Measurements from ENCODE around the gene BMP2K. TPM values are rescaled to one million over a fixed set of nuclear protein-coding genes. Genes with fewer than 3 reads are reported as not detected.

Gene BMP2K
- total RNA-seq, 3 donors from 2014 or later (not counting 1 experiment from before 2014, with no cell fraction given) = 10.1 to 13.5 (median 11.7) TPM

DNA sequence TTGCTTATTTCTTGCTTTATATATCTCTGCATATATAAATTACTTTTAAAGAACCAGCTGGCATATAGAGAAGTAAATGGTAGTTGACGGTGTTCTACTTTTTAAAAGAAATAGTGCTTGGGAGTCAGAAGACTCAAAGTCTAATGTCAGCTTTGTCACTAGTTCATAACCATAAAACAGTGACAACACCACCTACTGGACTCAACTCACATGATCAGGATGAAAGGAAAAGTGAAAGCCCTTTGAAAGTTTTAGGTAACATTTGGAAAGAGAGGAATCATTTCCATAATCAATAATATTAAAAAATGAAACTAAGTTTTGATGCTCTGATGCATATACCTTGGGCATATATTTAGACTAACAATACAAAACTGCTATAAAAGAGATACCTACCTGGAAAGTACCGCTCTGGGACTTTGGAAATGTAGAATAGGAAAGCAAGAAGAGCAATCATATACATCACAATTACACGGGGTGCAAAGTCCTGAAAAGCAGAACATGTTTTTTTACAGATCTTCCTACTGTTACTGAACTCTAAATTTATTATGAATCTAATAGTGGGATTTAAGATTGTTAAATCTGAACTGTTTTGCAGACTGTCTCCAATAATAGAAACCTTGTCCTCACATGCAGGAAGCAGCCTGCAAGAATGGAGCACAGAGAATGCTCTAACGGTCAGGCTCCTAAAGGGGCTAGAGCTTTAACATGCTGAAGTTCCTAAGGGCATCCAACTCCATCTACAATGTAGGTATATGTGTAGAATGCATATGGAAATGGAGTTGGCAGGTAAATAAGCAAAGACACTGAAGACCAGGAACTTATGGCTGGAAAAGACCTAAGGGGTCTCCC lies 147.5 kb downstream of the BMP2K start:
- Mint-ChIP-seq H3K4me3 (no peak overlapping the region), H3K4me1 (no peaks in the 10 kb centered on the region), H3K9me3 (no peaks in the 10 kb centered on the region), H3K27me3 (ENCODE audit: low read depth in 2 of 2) (no peaks in the 10 kb centered on the region), H3K36me3 (peaks cover 22% of the 10 kb centered on the region), H3K27ac (no peak overlapping the region)
- TF ChIP-seq, protein P1, sequence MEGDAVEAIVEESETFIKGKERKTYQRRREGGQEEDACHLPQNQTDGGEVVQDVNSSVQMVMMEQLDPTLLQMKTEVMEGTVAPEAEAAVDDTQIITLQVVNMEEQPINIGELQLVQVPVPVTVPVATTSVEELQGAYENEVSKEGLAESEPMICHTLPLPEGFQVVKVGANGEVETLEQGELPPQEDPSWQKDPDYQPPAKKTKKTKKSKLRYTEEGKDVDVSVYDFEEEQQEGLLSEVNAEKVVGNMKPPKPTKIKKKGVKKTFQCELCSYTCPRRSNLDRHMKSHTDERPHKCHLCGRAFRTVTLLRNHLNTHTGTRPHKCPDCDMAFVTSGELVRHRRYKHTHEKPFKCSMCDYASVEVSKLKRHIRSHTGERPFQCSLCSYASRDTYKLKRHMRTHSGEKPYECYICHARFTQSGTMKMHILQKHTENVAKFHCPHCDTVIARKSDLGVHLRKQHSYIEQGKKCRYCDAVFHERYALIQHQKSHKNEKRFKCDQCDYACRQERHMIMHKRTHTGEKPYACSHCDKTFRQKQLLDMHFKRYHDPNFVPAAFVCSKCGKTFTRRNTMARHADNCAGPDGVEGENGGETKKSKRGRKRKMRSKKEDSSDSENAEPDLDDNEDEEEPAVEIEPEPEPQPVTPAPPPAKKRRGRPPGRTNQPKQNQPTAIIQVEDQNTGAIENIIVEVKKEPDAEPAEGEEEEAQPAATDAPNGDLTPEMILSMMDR (IDR thresholded peaks at IDR 0.05) = no peak
- DNase-seq (no peak), ATAC-seq (no peak)
- peaks cover 15% of the 10 kb centered on the region for H3K36me3 ChIP-seq (ENCODE audit: control insufficient read depth, insufficient read depth, low read length)
- 0% methylated on average over 1 of the region's 4 CpGs for WGBS (ENCODE audit: insufficient coverage)
- intact Hi-C loops (cut with micrococcal nuclease) = no loop called here
- H3K27me3 ChIP-seq (ENCODE audit: control insufficient read depth, insufficient read depth, low read length) = no peaks in the 10 kb centered on the region
- H3K9me3 ChIP-seq (ENCODE audit: control insufficient read depth, insufficient read depth, low read length) = no peaks in the 10 kb centered on the region
- no peak overlapping the region for H3K4me3 ChIP-seq (ENCODE audit: low read length)
- no peaks in the 10 kb centered on the region for H3K4me1 ChIP-seq (ENCODE audit: control insufficient read depth, insufficient read depth, low read length)
- H3K27ac ChIP-seq (ENCODE audit: low read length) = no peak overlapping the region

DNA sequence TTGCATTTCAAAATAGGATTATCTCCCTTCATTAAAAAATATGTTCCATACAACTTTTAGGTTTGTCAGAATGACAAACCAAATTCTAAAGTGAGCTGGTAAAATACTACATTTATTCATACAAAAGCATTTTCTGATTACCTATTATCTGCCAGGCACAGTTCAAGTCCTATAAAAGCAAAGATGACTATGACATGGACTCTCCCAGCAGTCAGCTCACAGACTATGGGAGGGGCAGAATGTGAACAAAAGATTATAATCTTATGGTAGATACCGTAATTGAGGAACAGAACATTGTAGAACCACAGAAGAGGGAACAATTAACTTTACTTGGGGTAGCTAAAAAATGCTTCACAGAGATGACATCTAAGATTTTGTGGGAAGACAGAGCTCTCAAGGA lies 150.7 kb downstream of the BMP2K start:
- Mint-ChIP-seq H3K36me3 (peaks cover 29% of the 10 kb centered on the region), H3K4me3 (no peak overlapping the region), H3K27me3 (ENCODE audit: low read depth in 2 of 2) (no peaks in the 10 kb centered on the region), H3K4me1 (no peaks in the 10 kb centered on the region), H3K27ac (no peak overlapping the region), H3K9me3 (no peaks in the 10 kb centered on the region)
- DNase-seq = no peak
- no peak overlapping the region for H3K27ac ChIP-seq (ENCODE audit: low read length)
- ATAC-seq = no peak
- H3K9me3 ChIP-seq (ENCODE audit: control insufficient read depth, insufficient read depth, low read length) = no peaks in the 10 kb centered on the region
- WGBS (ENCODE audit: insufficient coverage) = 61% methylated on average over 1 of the region's 1 CpG
- no peaks in the 10 kb centered on the region for H3K4me1 ChIP-seq (ENCODE audit: control insufficient read depth, insufficient read depth, low read length)
- no peaks in the 10 kb centered on the region for H3K27me3 ChIP-seq (ENCODE audit: control insufficient read depth, insufficient read depth, low read length)
- TF ChIP-seq, protein P1 (IDR thresholded peaks at IDR 0.05) = no peak
- intact Hi-C loops (cut with micrococcal nuclease) = no loop called here
- H3K4me3 ChIP-seq (ENCODE audit: low read length) = no peak overlapping the region
- H3K36me3 ChIP-seq (ENCODE audit: control insufficient read depth, insufficient read depth, low read length) = peaks cover 23% of the 10 kb centered on the region

DNA sequence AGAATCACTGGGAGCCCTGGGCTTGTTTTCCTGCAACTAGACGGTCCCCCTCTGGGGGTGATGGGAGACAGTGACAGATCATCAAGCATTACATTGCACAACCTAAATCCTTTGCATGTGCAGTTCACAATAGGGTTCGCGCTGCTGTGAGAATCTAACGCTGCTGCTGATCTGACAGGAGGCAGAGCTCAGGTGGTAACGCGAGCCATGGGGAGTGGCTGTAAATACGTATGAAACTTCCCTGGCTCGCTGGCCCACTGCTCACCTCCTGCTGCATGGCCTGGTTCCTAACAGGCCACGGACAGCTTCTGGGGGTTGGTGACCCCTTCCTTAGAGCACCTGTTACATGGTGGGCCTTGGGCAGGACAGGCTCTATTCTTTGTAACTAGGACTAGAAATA lies 152.7 kb downstream of the BMP2K start:
- Histone ChIP-seq H3K27me3 (ENCODE audit: control insufficient read depth, insufficient read depth, low read length) (no peaks in the 10 kb centered on the region), H3K4me1 (ENCODE audit: control insufficient read depth, insufficient read depth, low read length) (no peaks in the 10 kb centered on the region), H3K4me3 (ENCODE audit: low read length) (no peak overlapping the region), H3K36me3 (ENCODE audit: control insufficient read depth, insufficient read depth, low read length) (peaks cover 24% of the 10 kb centered on the region), H3K9me3 (ENCODE audit: control insufficient read depth, insufficient read depth, low read length) (no peaks in the 10 kb centered on the region), H3K27ac (ENCODE audit: low read length) (no peak overlapping the region)
- intact Hi-C loops (cut with micrococcal nuclease) = no loop called here
- no peaks in the 10 kb centered on the region for H3K4me1 Mint-ChIP-seq
- no peaks in the 10 kb centered on the region for H3K27me3 Mint-ChIP-seq (ENCODE audit: low read depth in 2 of 2)
- peaks cover 29% of the 10 kb centered on the region for H3K36me3 Mint-ChIP-seq
- WGBS (ENCODE audit: insufficient coverage) = 99% methylated on average over 9 of the region's 9 CpGs
- H3K9me3 Mint-ChIP-seq = no peaks in the 10 kb centered on the region
- H3K4me3 Mint-ChIP-seq = no peak overlapping the region
- TF ChIP-seq, protein P1 (IDR thresholded peaks at IDR 0.05) = no peak
- H3K27ac Mint-ChIP-seq = no peak overlapping the region
- no peak for ATAC-seq
- DNase-seq = no peak

Measured in natural killer cell (primary cell).